DND-41 (cell line): Measurements from ENCODE around the gene NETO1.

ENCODE experiments used
- EZH2 ChIP-seq: IDR thresholded peaks from 3 replicates; pipeline ENCODE4 v1.6.1; 2012; ENCODE audit warnings: borderline replicate concordance, low read depth, mild to moderate bottlenecking, moderate library complexity, low read length, inconsistent platforms; ENCODE audit not compliant: severe bottlenecking
- TF ChIP-seq, protein P1 (sequence below): IDR thresholded peaks from 2 replicates; pipeline ENCODE4 v1.5.1; 2012; ENCODE audit warnings: borderline replicate concordance, low read length, moderate library complexity, mild to moderate bottlenecking; ENCODE audit not compliant: poor library complexity, severe bottlenecking; ENCODE audit errors: extremely low read depth

DNA sequence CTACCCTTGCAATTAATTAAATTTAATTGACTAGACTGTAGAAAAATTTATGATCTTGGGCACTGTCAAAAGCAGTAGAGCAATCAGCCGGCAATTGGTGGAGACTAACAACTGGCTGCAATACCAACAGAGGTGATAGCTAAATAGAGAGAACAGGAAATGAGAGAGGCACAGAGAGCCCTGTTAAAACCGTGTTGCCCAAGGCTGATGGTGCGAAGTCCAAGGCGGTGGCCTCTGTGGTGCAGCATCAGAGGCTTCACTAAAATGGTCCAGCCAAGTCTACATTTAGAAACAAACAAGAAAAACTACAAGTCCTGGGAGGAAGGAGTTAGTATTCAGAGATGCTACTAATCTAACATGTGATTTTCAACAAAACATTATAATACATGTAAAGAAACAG is 115.6 kb downstream of the NETO1 start:
- TF ChIP-seq, protein P1, sequence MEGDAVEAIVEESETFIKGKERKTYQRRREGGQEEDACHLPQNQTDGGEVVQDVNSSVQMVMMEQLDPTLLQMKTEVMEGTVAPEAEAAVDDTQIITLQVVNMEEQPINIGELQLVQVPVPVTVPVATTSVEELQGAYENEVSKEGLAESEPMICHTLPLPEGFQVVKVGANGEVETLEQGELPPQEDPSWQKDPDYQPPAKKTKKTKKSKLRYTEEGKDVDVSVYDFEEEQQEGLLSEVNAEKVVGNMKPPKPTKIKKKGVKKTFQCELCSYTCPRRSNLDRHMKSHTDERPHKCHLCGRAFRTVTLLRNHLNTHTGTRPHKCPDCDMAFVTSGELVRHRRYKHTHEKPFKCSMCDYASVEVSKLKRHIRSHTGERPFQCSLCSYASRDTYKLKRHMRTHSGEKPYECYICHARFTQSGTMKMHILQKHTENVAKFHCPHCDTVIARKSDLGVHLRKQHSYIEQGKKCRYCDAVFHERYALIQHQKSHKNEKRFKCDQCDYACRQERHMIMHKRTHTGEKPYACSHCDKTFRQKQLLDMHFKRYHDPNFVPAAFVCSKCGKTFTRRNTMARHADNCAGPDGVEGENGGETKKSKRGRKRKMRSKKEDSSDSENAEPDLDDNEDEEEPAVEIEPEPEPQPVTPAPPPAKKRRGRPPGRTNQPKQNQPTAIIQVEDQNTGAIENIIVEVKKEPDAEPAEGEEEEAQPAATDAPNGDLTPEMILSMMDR: no peak
- no peak for TF ChIP-seq EZH2
